Memory B cell (primary cell): ENCODE measurements around the gene F3.

Experiments used
- ATAC-seq: fragments of 150-1000 bp; cut with Tn5 transposase; 2 replicates; pipeline ENCODE4 v1.10.0; 2021; ENCODE audit warnings: low read depth, mild to moderate bottlenecking, moderate library complexity
- DNase-seq, 2 donors: peaks; one replicate each; pipeline ENCODE4 v3.0.0; 2022; ENCODE audit warnings: low spot score in 2 of 2
- H3K27ac Mint-ChIP-seq: one replicate; pipeline ENCODE4 v1.8.0; 2022; ENCODE audit warnings: mild to moderate bottlenecking, moderate library complexity, mixed read lengths
- H3K27me3 Mint-ChIP-seq: one replicate; pipeline ENCODE4 v1.8.0; 2022; ENCODE audit warnings: mixed read lengths
- H3K36me3 Mint-ChIP-seq: one replicate; pipeline ENCODE4 v1.8.0; 2022; ENCODE audit warnings: mild to moderate bottlenecking, mixed read lengths
- H3K4me1 Mint-ChIP-seq: one replicate; pipeline ENCODE4 v1.8.0; 2022; ENCODE audit warnings: mixed read lengths
- H3K4me3 Mint-ChIP-seq: one replicate; pipeline ENCODE4 v1.8.0; 2022; ENCODE audit warnings: mild to moderate bottlenecking, moderate library complexity, mixed read lengths
- H3K9me3 Mint-ChIP-seq: one replicate; pipeline ENCODE4 v1.8.0; 2022; ENCODE audit warnings: mixed read lengths

The F3 gene

GRCh38 chr1:94528299-94528698 is 13.3 kb downstream of the F3 start:
- ATAC-seq (no peak), DNase-seq (no peak)
- Mint-ChIP-seq H3K4me1 (no peaks in the 10 kb centered on the region), H3K27me3 (no peaks in the 10 kb centered on the region), H3K4me3 (no peak overlapping the region), H3K27ac (no peak overlapping the region), H3K9me3 (no peaks in the 10 kb centered on the region), H3K36me3 (no peaks in the 10 kb centered on the region)

- H3K27me3 Mint-ChIP-seq: no peaks in the 10 kb centered on the region
- no peaks in the 10 kb centered on the region for H3K4me1 Mint-ChIP-seq
- H3K4me3 Mint-ChIP-seq: no peak overlapping the region
- H3K9me3 Mint-ChIP-seq: no peaks in the 10 kb centered on the region
- ATAC-seq: no peak
- H3K27ac Mint-ChIP-seq: no peak overlapping the region
- H3K36me3 Mint-ChIP-seq: no peaks in the 10 kb centered on the region
- no peak for DNase-seq
These were observed 14.0 kb downstream of the F3 start for GRCh38 chr1:94527447-94528031.

- no peak overlapping the region for H3K4me3 Mint-ChIP-seq
- H3K27me3 Mint-ChIP-seq: no peaks in the 10 kb centered on the region
- no peak for DNase-seq
- no peaks in the 10 kb centered on the region for H3K9me3 Mint-ChIP-seq
- H3K27ac Mint-ChIP-seq: no peak overlapping the region
- no peak for ATAC-seq
- no peaks in the 10 kb centered on the region for H3K4me1 Mint-ChIP-seq
- no peaks in the 10 kb centered on the region for H3K36me3 Mint-ChIP-seq
These were observed 15.2 kb downstream of the F3 start for GRCh38 chr1:94526152-94526980.

GRCh38 chr1:94524531-94524930 is 17.0 kb downstream of the F3 start:
- Mint-ChIP-seq H3K27ac (no peak overlapping the region), H3K9me3 (no peaks in the 10 kb centered on the region), H3K4me1 (no peaks in the 10 kb centered on the region), H3K36me3 (peaks cover 3% of the 10 kb centered on the region), H3K4me3 (no peak overlapping the region), H3K27me3 (no peaks in the 10 kb centered on the region)
- DNase-seq: no peak
- ATAC-seq: no peak

GRCh38 chr1:94522304-94522703 is 19.3 kb downstream of the F3 start:
- Mint-ChIP-seq H3K27ac (no peak overlapping the region), H3K27me3 (no peaks in the 10 kb centered on the region), H3K4me1 (no peaks in the 10 kb centered on the region), H3K36me3 (peaks cover 7% of the 10 kb centered on the region), H3K9me3 (no peaks in the 10 kb centered on the region), H3K4me3 (no peak overlapping the region)
- DNase-seq (no peak), ATAC-seq (no peak)

GRCh38 chr1:94519351-94519750 is 22.2 kb downstream of the F3 start:
- Mint-ChIP-seq H3K36me3 (peaks cover 9% of the 10 kb centered on the region), H3K27me3 (no peaks in the 10 kb centered on the region), H3K4me1 (no peaks in the 10 kb centered on the region), H3K4me3 (no peak overlapping the region), H3K27ac (no peak overlapping the region), H3K9me3 (no peaks in the 10 kb centered on the region)
- DNase-seq (no peak), ATAC-seq (no peak)

- ATAC-seq (no peak), DNase-seq (no peak)
- Mint-ChIP-seq H3K4me1 (no peaks in the 10 kb centered on the region), H3K27me3 (no peaks in the 10 kb centered on the region), H3K9me3 (no peaks in the 10 kb centered on the region), H3K4me3 (no peak overlapping the region), H3K36me3 (peaks cover 12% of the 10 kb centered on the region), H3K27ac (no peak overlapping the region)
These were observed 26.1 kb downstream of the F3 start for GRCh38 chr1:94515296-94515947.

- peaks cover 15% of the 10 kb centered on the region for H3K36me3 Mint-ChIP-seq
- DNase-seq (no peak), ATAC-seq (no peak)
- H3K27ac Mint-ChIP-seq: no peak overlapping the region
- no peaks in the 10 kb centered on the region for H3K27me3 Mint-ChIP-seq
- no peaks in the 10 kb centered on the region for H3K9me3 Mint-ChIP-seq
- H3K4me1 Mint-ChIP-seq: no peaks in the 10 kb centered on the region
- H3K4me3 Mint-ChIP-seq: no peak overlapping the region
These were observed 27.3 kb downstream of the F3 start for GRCh38 chr1:94514095-94514727.

- H3K36me3 Mint-ChIP-seq: peaks cover 18% of the 10 kb centered on the region
These were observed 28.7 kb downstream of the F3 start for GRCh38 chr1:94512816-94513215.

GRCh38 chr1:94504601-94505000 is 37.0 kb downstream of the F3 start:
- H3K27me3 Mint-ChIP-seq: no peaks in the 10 kb centered on the region
- ATAC-seq: no peak
- H3K9me3 Mint-ChIP-seq: no peaks in the 10 kb centered on the region
- H3K4me3 Mint-ChIP-seq: no peak overlapping the region
- H3K27ac Mint-ChIP-seq: peak overlapping the region; percentile 1
- peaks cover 41% of the 10 kb centered on the region for H3K36me3 Mint-ChIP-seq
- DNase-seq: no peak
- peaks cover 5% of the 10 kb centered on the region for H3K4me1 Mint-ChIP-seq

More at GRCh38 chr1:94512816-94513215, 28.7 kb downstream of the F3 start:
- H3K4me3 Mint-ChIP-seq: no peak overlapping the region
- no peaks in the 10 kb centered on the region for H3K4me1 Mint-ChIP-seq
- no peak overlapping the region for H3K27ac Mint-ChIP-seq
- DNase-seq: no peak
- ATAC-seq: no peak
- H3K27me3 Mint-ChIP-seq: no peaks in the 10 kb centered on the region
- no peaks in the 10 kb centered on the region for H3K9me3 Mint-ChIP-seq

GRCh38 chr1:94503153-94503552 is 38.4 kb downstream of the F3 start:
- no peaks in the 10 kb centered on the region for H3K9me3 Mint-ChIP-seq
- no peak for ATAC-seq
- H3K4me1 Mint-ChIP-seq: peaks cover 5% of the 10 kb centered on the region
- H3K4me3 Mint-ChIP-seq: no peak overlapping the region
- peaks cover 37% of the 10 kb centered on the region for H3K36me3 Mint-ChIP-seq
- no peak overlapping the region for H3K27ac Mint-ChIP-seq
- no peak for DNase-seq
- H3K27me3 Mint-ChIP-seq: no peaks in the 10 kb centered on the region

- H3K4me1 Mint-ChIP-seq: peaks cover 5% of the 10 kb centered on the region
- no peak for ATAC-seq
- H3K36me3 Mint-ChIP-seq: peaks cover 40% of the 10 kb centered on the region
- H3K4me3 Mint-ChIP-seq: no peak overlapping the region
- no peak overlapping the region for H3K27ac Mint-ChIP-seq
- DNase-seq: no peak
- H3K9me3 Mint-ChIP-seq: no peaks in the 10 kb centered on the region
- no peaks in the 10 kb centered on the region for H3K27me3 Mint-ChIP-seq
These were observed 39.6 kb downstream of the F3 start for GRCh38 chr1:94501935-94502334.

- peaks cover 39% of the 10 kb centered on the region for H3K36me3 Mint-ChIP-seq
- no peak overlapping the region for H3K4me3 Mint-ChIP-seq
- DNase-seq: no peak
- H3K27ac Mint-ChIP-seq: no peak overlapping the region
- ATAC-seq: no peak
- H3K4me1 Mint-ChIP-seq: peaks cover 5% of the 10 kb centered on the region
- no peaks in the 10 kb centered on the region for H3K9me3 Mint-ChIP-seq
- H3K27me3 Mint-ChIP-seq: no peaks in the 10 kb centered on the region
These were observed 40.1 kb downstream of the F3 start for GRCh38 chr1:94501426-94501825.

GRCh38 chr1:94496076-94496755 is 45.3 kb downstream of the F3 start:
- peaks cover 32% of the 10 kb centered on the region for H3K36me3 Mint-ChIP-seq

More at GRCh38 chr1:94496076-94496755, 45.3 kb downstream of the F3 start:
- H3K4me1 Mint-ChIP-seq: no peaks in the 10 kb centered on the region
- no peaks in the 10 kb centered on the region for H3K27me3 Mint-ChIP-seq
- no peak for ATAC-seq
- H3K27ac Mint-ChIP-seq: no peak overlapping the region
- no peaks in the 10 kb centered on the region for H3K9me3 Mint-ChIP-seq
- no peak for DNase-seq
- H3K4me3 Mint-ChIP-seq: no peak overlapping the region
